AG04449 (cell line): Measurements from ENCODE around the gene GPR179.
A peak's percentile ranks its signal among the peaks of the same experiment; 100 is the strongest.

Source experiments
- CTCF ChIA-PET: fragments of 350-600 bp; formaldehyde crosslinking; extraction: SDS; loops from one replicate; lab custom pipeline; 2021; ENCODE audit warnings: antibody characterized with exemption; lab: Yijun Ruan, JAX
- POLR2A ChIA-PET: fragments of 400-600, 350-600 bp; formaldehyde crosslinking; extraction: SDS; loops from one replicate; lab custom pipeline; 2020; ENCODE audit warnings: antibody characterized with exemption, inconsistent platforms; lab: Yijun Ruan, JAX
- DNase-seq: peaks from one replicate; pipeline ENCODE4 v3.0.0-alpha.2; 2010; ENCODE audit warnings: low read depth, low spot score
- H3K4me3 ChIP-seq: 2 replicates; pipeline ENCODE4 v1.5.1; 2011; ENCODE audit warnings: low read depth, mild to moderate bottlenecking, control low read depth, low read length
- TF ChIP-seq, protein P1 (sequence below): IDR thresholded peaks from one replicate; pipeline ENCODE4 v1.5.1; 2011; ENCODE audit warnings: mild to moderate bottlenecking, moderate library complexity, low read length, control low read depth, inconsistent platforms; ENCODE audit not compliant: insufficient read depth; ENCODE audit errors: missing control alignments

GPR179 gene

DNA sequence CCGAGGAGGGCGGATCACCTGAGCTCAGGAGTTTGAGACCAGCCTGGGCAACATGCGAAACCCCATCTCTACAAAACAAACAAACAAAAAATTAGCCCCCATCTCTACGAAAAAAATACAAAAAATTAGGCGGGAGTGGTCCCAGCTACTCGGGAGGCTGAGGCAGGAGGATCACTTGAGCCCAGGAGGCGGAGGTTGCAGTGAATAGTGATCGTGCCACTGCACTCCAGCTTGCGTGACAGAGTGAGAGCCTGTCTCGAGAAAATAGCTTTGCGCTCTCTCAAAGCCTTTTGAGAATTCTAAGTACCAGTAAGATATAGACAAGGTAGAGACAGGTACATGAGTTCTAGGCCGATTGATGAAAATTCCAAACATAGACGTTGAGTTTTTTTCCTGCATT, 9.9 kb upstream of the GPR179 start:
- TF ChIP-seq, protein P1, sequence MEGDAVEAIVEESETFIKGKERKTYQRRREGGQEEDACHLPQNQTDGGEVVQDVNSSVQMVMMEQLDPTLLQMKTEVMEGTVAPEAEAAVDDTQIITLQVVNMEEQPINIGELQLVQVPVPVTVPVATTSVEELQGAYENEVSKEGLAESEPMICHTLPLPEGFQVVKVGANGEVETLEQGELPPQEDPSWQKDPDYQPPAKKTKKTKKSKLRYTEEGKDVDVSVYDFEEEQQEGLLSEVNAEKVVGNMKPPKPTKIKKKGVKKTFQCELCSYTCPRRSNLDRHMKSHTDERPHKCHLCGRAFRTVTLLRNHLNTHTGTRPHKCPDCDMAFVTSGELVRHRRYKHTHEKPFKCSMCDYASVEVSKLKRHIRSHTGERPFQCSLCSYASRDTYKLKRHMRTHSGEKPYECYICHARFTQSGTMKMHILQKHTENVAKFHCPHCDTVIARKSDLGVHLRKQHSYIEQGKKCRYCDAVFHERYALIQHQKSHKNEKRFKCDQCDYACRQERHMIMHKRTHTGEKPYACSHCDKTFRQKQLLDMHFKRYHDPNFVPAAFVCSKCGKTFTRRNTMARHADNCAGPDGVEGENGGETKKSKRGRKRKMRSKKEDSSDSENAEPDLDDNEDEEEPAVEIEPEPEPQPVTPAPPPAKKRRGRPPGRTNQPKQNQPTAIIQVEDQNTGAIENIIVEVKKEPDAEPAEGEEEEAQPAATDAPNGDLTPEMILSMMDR, result no peak
- ChIA-PET POLR2A (interaction anchor here (1.0 kb wide), 1 partner anchor 68 kb away, joined by 3 read pairs; no protein-coding TSS in a partner anchor), CTCF (interaction anchor here (0.7 to 14.4 kb wide), 15 partner anchors 9 to 314 kb away, joined by 3 to 456 read pairs (median 4); no protein-coding TSS in a partner anchor)
- DNase-seq, result no peak
- peak overlapping the region; percentile 75 for H3K4me3 ChIP-seq

DNA sequence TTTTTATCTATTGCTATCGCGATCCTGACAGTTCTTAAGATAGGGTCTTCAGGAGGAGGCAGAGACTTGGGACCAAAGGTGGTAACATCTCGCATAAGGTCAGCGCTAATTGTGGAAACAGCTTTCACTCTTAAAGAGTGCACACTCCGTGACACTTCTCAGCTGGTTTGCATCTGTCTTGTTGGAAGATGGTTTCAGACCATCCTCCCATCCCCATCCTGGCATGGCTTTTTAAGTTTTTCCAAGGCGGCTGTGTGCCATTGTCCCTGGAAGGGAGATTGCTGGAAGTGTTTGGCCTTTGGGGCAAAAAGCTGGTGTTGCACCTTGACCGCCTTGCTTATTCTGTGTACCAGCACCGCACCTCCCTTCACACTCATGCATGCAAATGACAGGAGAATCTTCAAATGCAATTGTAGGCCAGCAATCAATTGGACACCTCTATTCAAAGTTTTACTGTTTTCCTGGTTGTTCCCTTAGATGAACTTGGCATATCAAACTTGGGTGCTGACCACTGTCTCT, 9.4 kb upstream of the GPR179 start:
- ChIA-PET CTCF (interaction anchor here (1.0 to 14.4 kb wide), 10 partner anchors 10 to 231 kb away, joined by 3 to 456 read pairs (median 4); no protein-coding TSS in a partner anchor), POLR2A (interaction anchor here (1.0 kb wide), 1 partner anchor 68 kb away, joined by 3 read pairs; no protein-coding TSS in a partner anchor)
- TF ChIP-seq, protein P1, result no peak
- no peak for DNase-seq
- H3K4me3 ChIP-seq, result peak overlapping the region; percentile 75

DNA sequence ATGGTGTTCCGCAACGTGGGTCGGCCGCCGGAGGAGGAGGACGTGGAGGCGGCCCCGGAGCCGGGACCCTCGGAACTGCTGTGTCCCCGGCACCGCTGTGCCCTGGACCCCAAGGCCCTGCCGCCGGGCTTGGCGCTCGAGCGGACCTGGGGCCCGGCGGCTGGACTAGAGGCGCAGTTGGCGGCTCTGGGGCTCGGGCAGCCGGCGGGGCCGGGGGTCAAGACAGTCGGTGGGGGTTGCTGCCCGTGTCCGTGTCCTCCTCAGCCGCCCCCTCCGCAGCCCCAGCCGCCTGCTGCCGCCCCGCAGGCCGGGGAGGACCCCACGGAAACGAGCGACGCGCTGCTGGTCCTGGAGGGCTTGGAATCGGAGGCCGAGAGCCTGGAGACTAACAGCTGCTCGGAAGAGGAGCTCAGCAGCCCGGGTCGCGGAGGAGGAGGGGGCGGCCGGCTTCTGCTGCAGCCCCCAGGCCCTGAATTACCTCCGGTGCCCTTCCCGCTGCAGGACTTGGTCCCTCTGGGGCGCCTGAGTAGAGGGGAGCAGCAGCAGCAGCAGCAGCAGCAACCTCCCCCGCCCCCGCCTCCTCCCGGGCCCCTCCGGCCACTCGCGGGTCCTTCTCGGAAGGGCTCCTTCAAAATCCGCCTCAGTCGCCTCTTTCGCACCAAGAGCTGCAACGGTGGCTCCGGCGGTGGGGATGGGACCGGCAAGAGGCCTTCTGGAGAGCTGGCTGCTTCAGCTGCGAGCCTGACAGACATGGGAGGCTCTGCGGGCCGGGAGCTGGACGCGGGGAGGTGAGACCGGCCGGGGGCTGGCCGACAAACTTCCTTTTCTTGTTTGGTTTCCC, 8.7 kb upstream of the GPR179 start:
- ChIA-PET POLR2A (interaction anchor here (1.0 to 1.1 kb wide), 2 partner anchors 12 to 69 kb away, joined by 3 to 4 read pairs; no protein-coding TSS in a partner anchor), CTCF (interaction anchor here (1.0 to 14.4 kb wide), 8 partner anchors 11 to 315 kb away, joined by 3 to 456 read pairs (median 7); no protein-coding TSS in a partner anchor)
- no peak for DNase-seq
- H3K4me3 ChIP-seq, result peak overlapping the region; percentile 75
- TF ChIP-seq, protein P1, result no peak

DNA sequence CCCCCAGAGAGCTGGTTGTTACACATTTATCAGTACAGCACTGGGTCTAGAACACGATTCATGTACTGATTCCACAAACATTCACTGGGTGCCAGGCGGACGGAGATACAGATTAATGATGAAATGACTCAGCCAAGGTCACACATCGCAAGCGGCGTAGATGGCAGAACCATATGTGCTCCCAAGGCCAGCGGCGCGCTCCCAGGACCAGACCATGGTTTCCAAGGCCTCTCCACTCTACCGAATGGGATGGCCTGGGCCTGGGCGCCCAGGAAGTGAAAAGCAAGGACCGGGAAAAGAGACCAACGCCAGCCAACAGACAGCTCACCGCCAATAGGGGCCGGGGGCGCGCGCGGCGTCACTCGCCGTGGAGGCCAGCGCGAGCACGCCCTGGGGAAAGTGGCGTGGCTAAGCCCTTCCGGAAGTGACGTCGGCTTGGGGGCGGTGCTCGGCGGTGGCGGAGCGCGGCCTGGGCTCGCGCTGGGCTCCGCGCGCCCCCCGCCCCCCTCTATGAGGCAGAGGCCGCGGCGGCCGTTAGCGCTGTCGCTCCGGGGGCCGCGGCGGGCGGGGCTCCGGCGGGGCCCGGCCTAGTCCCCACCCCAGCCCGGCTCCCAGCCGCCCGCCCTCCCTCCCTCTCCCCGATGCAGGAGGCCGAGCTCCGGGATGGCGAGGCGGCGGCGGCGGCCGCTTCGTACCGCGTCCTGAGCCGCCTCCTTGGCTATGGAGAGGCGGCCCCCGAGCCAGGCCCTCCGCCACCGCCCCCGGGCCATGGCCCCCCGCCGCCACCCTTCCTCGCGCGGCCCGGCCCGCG, 7.9 kb upstream of the GPR179 start, which contains the start of gene SOCS7:
Gene SOCS7, plus strand, starts transcription at position 433 of the 811 bp plus-strand sequence. Its CDS starts 209 bp downstream, at position 642.
- TF ChIP-seq, protein P1, result no peak
- ChIA-PET POLR2A (interaction anchor here (0.6 to 1.1 kb wide), 6 partner anchors 10 to 158 kb away, joined by 3 to 4 read pairs (median 3); no protein-coding TSS in a partner anchor), CTCF (interaction anchor here (1.4 to 14.4 kb wide), 9 partner anchors 11 to 316 kb away, joined by 5 to 456 read pairs (median 57); no protein-coding TSS in a partner anchor)
- peak; percentile 17 for DNase-seq
- H3K4me3 ChIP-seq, result peak within 1 kb of the TSS; percentile 75

DNA sequence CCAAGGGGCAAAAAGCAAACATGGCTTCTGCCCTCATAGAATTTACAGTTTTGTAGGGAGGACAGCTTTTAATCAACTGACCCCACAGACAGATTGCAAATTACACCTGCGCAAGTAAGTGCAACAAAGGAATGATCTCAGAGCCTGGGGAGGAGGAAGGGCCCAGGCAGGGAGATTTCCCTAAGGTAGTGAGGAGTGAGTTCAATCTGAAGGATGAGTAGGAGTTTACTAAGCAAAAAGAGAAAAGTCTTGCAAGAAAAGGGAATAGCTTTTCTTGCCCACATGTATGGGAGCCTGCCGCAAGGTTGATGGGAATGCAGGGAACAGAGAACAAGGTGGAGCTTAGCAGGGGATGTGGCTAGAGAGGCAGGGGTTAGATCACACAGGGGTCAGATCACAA, 6.3 kb upstream of the GPR179 start:
- no peak overlapping the region for H3K4me3 ChIP-seq
- TF ChIP-seq, protein P1, result no peak
- POLR2A ChIA-PET, result interaction anchor here (1.2 kb wide), 1 partner anchor 65 kb away, joined by 4 read pairs; no protein-coding TSS in a partner anchor
- CTCF ChIA-PET, result interaction anchor here (0.7 to 14.4 kb wide), 23 partner anchors 10 to 318 kb away, joined by 3 to 456 read pairs (median 12); partner anchors contain the start of gene ARHGAP23
- DNase-seq, result no peak
